SK-N-SH treated with all-trans-retinoic acid at 6 μM for 48 hours (cell line): ENCODE data around the gene ANXA5.

Experiments used
- RARB ChIP-seq: fragments of 250-450 bp; sonication (Bioruptor Pico); IDR thresholded peaks from 2 replicates; pipeline ENCODE4 v1.8.0; 2021; ENCODE audit warnings: mild to moderate bottlenecking, moderate library complexity
- SNAI2 ChIP-seq: fragments of 250-450 bp; sonication (Bioruptor Pico); IDR thresholded peaks from 2 replicates; pipeline ENCODE4 v1.5.0; 2020; ENCODE audit warnings: mild to moderate bottlenecking, moderate library complexity
- TCF4 ChIP-seq: fragments of 250-450 bp; sonication (Bioruptor Pico); IDR thresholded peaks from 2 replicates; pipeline ENCODE4 v1.8.0; 2021; ENCODE audit warnings: mild to moderate bottlenecking, moderate library complexity, borderline replicate concordance
- ZNF70 ChIP-seq: fragments of 450-650 bp; formaldehyde crosslinking; IDR thresholded peaks from 2 replicates; pipeline ENCODE4 v1.5.0; 2020; ENCODE audit warnings: mild to moderate bottlenecking, moderate library complexity
- TF ChIP-seq, protein P1 (sequence below): fragments of 250-450 bp; sonication (Bioruptor Pico); IDR thresholded peaks from 2 replicates; pipeline ENCODE4 v1.5.1; 2021; ENCODE audit warnings: mild to moderate bottlenecking, moderate library complexity

DNA sequence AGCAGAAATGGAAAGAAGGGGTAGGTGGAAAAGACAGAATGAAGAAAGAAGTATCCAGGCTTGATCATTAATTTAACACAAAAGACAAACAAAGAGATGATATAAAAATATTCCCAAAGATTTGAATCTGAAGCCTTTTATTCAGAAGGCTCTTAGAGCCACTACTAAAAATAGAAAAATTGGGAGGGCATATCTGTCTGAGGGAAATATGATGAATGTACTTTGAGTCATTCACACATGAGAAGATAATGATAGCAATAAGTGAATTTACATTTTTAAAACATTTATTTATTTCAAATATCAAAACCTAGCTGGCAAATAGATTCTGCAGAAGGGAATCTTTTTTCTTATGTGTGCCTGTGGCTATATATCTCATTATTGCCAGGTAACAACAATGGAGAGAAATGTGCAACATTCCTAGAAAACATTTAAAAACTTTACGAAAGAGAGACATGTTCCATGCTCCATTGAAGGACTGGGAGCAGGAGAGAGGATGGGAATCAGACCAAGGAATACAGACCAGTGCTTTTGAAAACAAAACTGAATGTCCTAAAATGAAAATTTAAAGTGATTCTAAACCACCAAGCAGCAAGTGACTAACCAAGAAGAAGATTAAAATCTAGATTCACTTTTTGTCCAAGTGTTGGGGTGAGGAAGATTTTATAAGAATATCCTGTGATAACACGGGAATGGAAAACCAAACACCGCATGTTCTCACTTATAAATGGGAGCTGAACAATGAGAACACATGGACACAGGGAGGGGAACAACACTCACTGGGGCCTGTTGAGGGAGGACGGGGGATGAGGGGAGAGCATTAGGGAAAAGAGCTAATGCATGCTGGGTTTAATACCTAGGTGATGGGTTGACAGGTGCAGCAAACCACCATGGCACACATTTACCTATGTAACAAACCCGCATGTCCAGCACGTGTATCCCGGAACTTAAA is 41.2 kb downstream of the ANXA5 start:
- TF ChIP-seq, protein P1, sequence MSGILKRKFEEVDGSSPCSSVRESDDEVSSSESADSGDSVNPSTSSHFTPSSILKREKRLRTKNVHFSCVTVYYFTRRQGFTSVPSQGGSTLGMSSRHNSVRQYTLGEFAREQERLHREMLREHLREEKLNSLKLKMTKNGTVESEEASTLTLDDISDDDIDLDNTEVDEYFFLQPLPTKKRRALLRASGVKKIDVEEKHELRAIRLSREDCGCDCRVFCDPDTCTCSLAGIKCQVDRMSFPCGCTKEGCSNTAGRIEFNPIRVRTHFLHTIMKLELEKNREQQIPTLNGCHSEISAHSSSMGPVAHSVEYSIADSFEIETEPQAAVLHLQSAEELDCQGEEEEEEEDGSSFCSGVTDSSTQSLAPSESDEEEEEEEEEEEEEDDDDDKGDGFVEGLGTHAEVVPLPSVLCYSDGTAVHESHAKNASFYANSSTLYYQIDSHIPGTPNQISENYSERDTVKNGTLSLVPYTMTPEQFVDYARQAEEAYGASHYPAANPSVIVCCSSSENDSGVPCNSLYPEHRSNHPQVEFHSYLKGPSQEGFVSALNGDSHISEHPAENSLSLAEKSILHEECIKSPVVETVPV: no peak
- no peak for TF ChIP-seq RARB
- no peak for TF ChIP-seq TCF4 (CRISPR knock-in tag)
- TF ChIP-seq ZNF70 (CRISPR knock-in tag): no peak
- no peak for TF ChIP-seq SNAI2 (CRISPR knock-in tag)
